Body of pancreas (tissue), 4 donors: Measurements from ENCODE around the gene HIBCH.

Experiments
- CTCF ChIP-seq, 7 experiments: fragments of 450-650 bp in 4 of 7; fragments of 200-600 bp in 3 of 7; sonication (generic) in 3 of 7; IDR thresholded peaks; one replicate each; pipeline ENCODE4 v1.5.1; 2016 to 2019; ENCODE audit warnings: antibody characterized with exemption in 7 of 7
- POLR2A ChIP-seq, 3 donors: fragments of 450-650 bp; IDR thresholded peaks; one replicate each; pipeline ENCODE4 v1.6.1; 2016; ENCODE audit warnings: antibody characterized with exemption in 3 of 3, mild to moderate bottlenecking in 2 of 3

GRCh38 chr2:190283783-190284182 is 35.8 kb downstream of the HIBCH start:
- no peak for TF ChIP-seq CTCF (IDR thresholded peaks at IDR 0.05)
- no peak for TF ChIP-seq POLR2A (IDR thresholded peaks at IDR 0.05)
